HepG2 (cell line): ENCODE measurements around the gene NIFK. TPM values are rescaled to one million over a fixed set of nuclear protein-coding genes. Genes with fewer than 3 reads are reported as not detected.

Source experiments
- IRF2 ChIP-seq: IDR thresholded peaks from 2 replicates; pipeline ENCODE4 v1.6.1; 2018; ENCODE audit warnings: missing genetic modification reagents, missing compliant biosample characterization
- KAT2B ChIP-seq: fragments of 150-350 bp; IDR thresholded peaks from 2 replicates; pipeline ENCODE4 v1.6.1; 2014; ENCODE audit warnings: low read depth, low read length, borderline replicate concordance
- MTA1 ChIP-seq: sonication (generic); formaldehyde crosslinking; IDR thresholded peaks from 2 replicates; pipeline ENCODE4 v1.4.0; 2020; ENCODE audit warnings: missing genetic modification reagents, mild to moderate bottlenecking, borderline replicate concordance
- MXD1 ChIP-seq: sonication (generic); formaldehyde crosslinking; IDR thresholded peaks from 2 replicates; pipeline ENCODE4 v1.4.0; 2020; ENCODE audit warnings: mild to moderate bottlenecking, missing genetic modification reagents
- MXD4 ChIP-seq: IDR thresholded peaks from 2 replicates; pipeline ENCODE4 v1.6.1; 2016; ENCODE audit warnings: mild to moderate bottlenecking, missing biosample characterization, missing genetic modification reagents
- RNF219 ChIP-seq: sonication (generic); formaldehyde crosslinking; IDR thresholded peaks from 2 replicates; pipeline ENCODE4 v1.5.0; 2020; ENCODE audit warnings: mild to moderate bottlenecking, missing genetic modification reagents
- SMARCC2 ChIP-seq: fragments of 450-650 bp; IDR thresholded peaks from 2 replicates; pipeline ENCODE4 v1.6.1; 2017; ENCODE audit warnings: antibody characterized with exemption, mild to moderate bottlenecking
- STAT5B ChIP-seq: sonication (generic); formaldehyde crosslinking; IDR thresholded peaks from 2 replicates; pipeline ENCODE4 v1.4.0; 2020; ENCODE audit warnings: missing genetic modification reagents
- XBP1 ChIP-seq: sonication (generic); formaldehyde crosslinking; IDR thresholded peaks from 2 replicates; pipeline ENCODE4 v1.5.0; 2020; ENCODE audit warnings: missing genetic modification reagents
- ZBTB39 ChIP-seq: sonication (generic); formaldehyde crosslinking; IDR thresholded peaks from 2 replicates; pipeline ENCODE4 v1.5.0; 2020; ENCODE audit warnings: missing genetic modification reagents
- ZNF333 ChIP-seq: sonication (generic); formaldehyde crosslinking; IDR thresholded peaks from 2 replicates; pipeline ENCODE4 v1.4.0; 2020; ENCODE audit warnings: mild to moderate bottlenecking, missing genetic modification reagents, borderline replicate concordance
- ZNF335 ChIP-seq: sonication (generic); formaldehyde crosslinking; IDR thresholded peaks from 2 replicates; pipeline ENCODE4 v1.4.0; 2020; ENCODE audit warnings: missing genetic modification reagents
- ZNF446 ChIP-seq: sonication (generic); formaldehyde crosslinking; IDR thresholded peaks from 2 replicates; pipeline ENCODE4 v1.5.0; 2020; ENCODE audit warnings: mild to moderate bottlenecking, missing genetic modification reagents
- ZNF761 ChIP-seq: sonication (generic); formaldehyde crosslinking; conservative IDR thresholded peaks from 2 replicates; pipeline ENCODE4 v1.4.0; 2020; ENCODE audit warnings: mild to moderate bottlenecking, missing genetic modification reagents
- polyA plus RNA-seq, 8 experiments: library from polyadenylated mRNA; depleted of rRNA in 3 of 8; stranded (reverse) in 7 of 8; unstranded in 1 of 8; fragments of >200 nt; fragmentation: Illumina TruSeq in 4 of 8; extraction: Trizol in 4 of 8; gene quantifications; 2 replicates each; pipeline versions ENCODE4 v1.2.1 to v1.2.3, GENCODE V29; 2011 to 2016; ENCODE audit warnings: low read depth in 4 of 8, missing spikeins in 1 of 8, mixed read lengths in 1 of 8; ENCODE audit not compliant: insufficient read depth in 1 of 8
- total RNA-seq, 5 experiments: library from RNA; depleted of rRNA; stranded (reverse); fragments of >200 nt; fragmentation: Illumina TruSeq; extraction: Trizol; gene quantifications; 2 replicates each; pipeline ENCODE4 v1.2.3, GENCODE V29; 2016; ENCODE audit warnings: low read depth in 1 of 5
- TF ChIP-seq, protein P1 (sequence below): sonication (generic); formaldehyde crosslinking; IDR thresholded peaks from 2 replicates; pipeline ENCODE4 v1.4.0; 2020; ENCODE audit warnings: mild to moderate bottlenecking, missing genetic modification reagents
- TF ChIP-seq, protein P2 (sequence below), 2 experiments: IDR thresholded peaks; 2 replicates each; pipeline ENCODE4 v1.6.1; 2011 to 2012; ENCODE audit warnings: low read length in 2 of 2, borderline replicate concordance in 1 of 2, low read depth in 1 of 2, mild to moderate bottlenecking in 1 of 2, moderate library complexity in 1 of 2
- TF ChIP-seq, protein P3 (sequence below): sonication (generic); formaldehyde crosslinking; IDR thresholded peaks from 2 replicates; pipeline ENCODE4 v1.4.0; 2020; ENCODE audit warnings: low read depth, mild to moderate bottlenecking, missing genetic modification reagents

Gene NIFK
- total and polyA plus RNA-seq, 2 of the 13 experiments (the other 11 are each of a cell fraction or from before 2014, with no cell fraction given): 19.6 to 105 TPM

DNA sequence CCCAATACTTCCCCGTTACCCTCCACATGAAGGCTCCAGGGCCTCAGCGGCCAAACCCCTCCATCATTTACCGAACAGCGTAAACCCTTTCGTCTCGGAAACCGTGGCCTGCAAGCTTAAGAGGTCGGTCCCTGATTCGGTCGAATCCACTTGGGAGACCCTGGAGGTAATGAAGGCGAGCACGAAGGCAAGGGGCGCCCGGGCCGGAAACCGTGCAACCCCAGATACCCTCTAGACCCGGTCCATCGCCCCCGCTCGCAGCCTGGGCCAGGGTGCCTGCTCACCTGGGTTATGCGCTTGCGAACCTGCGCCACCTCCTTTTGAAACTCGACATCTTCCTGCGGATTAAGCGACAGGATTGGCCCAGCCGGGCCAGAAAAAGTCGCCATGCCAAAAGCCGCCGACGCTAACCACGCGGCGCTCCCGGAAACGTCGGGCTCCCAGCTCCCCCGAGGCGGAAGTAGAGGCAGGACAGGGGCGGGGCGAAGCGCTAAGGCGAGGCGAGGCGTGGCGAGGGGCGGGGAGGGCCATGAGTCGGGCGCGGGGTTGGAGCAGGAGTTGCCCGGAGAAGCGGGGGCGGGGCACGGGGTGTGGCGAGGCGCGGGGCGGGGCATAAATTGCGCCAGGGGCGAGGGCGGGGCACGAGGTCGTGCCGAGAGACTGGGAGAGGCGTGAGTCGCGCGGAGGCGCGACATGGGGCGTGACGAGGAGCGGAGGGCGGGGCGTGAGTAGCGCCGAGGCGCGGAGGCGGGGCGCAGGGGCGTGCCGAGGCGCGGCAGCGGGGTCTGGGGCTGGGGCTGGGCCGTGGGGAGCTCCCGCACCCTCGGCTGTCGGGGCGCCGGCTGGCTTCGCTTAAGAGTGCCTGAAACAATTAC, at the start of gene NIFK (continued):
- TF ChIP-seq, protein P1, sequence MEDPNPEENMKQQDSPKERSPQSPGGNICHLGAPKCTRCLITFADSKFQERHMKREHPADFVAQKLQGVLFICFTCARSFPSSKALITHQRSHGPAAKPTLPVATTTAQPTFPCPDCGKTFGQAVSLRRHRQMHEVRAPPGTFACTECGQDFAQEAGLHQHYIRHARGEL (CRISPR knock-in tag): peak; percentile 90; the same call in 1 of the 2 replicates
- TF ChIP-seq STAT5B (CRISPR knock-in tag) (no peak), KAT2B (no peak), MTA1 (CRISPR knock-in tag) (peak; percentile 55; the same call in 1 of the 2 replicates), ZBTB39 (CRISPR knock-in tag) (0 out of 2 replicates have a peak, but pooled peaks have one; percentile 19), MXD1 (CRISPR knock-in tag) (peak; percentile 99), ZNF446 (CRISPR knock-in tag) (no peak), ZNF333 (CRISPR knock-in tag) (peak; percentile 88), SMARCC2 (no peak), ZNF335 (CRISPR knock-in tag) (peak; percentile 95), ZNF761 (CRISPR knock-in tag) (no peak), XBP1 (CRISPR knock-in tag) (peak; percentile 64; the same call in 1 of the 2 replicates), MXD4 (CRISPR knock-in tag) (peak; percentile 97), IRF2 (CRISPR knock-in tag) (peak; percentile 72; the same call in 1 of the 2 replicates), RNF219 (CRISPR knock-in tag) (no peak)
- TF ChIP-seq, protein P2, sequence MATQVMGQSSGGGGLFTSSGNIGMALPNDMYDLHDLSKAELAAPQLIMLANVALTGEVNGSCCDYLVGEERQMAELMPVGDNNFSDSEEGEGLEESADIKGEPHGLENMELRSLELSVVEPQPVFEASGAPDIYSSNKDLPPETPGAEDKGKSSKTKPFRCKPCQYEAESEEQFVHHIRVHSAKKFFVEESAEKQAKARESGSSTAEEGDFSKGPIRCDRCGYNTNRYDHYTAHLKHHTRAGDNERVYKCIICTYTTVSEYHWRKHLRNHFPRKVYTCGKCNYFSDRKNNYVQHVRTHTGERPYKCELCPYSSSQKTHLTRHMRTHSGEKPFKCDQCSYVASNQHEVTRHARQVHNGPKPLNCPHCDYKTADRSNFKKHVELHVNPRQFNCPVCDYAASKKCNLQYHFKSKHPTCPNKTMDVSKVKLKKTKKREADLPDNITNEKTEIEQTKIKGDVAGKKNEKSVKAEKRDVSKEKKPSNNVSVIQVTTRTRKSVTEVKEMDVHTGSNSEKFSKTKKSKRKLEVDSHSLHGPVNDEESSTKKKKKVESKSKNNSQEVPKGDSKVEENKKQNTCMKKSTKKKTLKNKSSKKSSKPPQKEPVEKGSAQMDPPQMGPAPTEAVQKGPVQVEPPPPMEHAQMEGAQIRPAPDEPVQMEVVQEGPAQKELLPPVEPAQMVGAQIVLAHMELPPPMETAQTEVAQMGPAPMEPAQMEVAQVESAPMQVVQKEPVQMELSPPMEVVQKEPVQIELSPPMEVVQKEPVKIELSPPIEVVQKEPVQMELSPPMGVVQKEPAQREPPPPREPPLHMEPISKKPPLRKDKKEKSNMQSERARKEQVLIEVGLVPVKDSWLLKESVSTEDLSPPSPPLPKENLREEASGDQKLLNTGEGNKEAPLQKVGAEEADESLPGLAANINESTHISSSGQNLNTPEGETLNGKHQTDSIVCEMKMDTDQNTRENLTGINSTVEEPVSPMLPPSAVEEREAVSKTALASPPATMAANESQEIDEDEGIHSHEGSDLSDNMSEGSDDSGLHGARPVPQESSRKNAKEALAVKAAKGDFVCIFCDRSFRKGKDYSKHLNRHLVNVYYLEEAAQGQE (IDR thresholded peaks at IDR 0.05; ENCODE audit: borderline replicate concordance in 1 of 2, low read depth in 1 of 2, low read length in 2 of 2): peak in 1 of 2 experiments; percentile 12; a peak in 1 of 4 replicates
- TF ChIP-seq, protein P3, sequence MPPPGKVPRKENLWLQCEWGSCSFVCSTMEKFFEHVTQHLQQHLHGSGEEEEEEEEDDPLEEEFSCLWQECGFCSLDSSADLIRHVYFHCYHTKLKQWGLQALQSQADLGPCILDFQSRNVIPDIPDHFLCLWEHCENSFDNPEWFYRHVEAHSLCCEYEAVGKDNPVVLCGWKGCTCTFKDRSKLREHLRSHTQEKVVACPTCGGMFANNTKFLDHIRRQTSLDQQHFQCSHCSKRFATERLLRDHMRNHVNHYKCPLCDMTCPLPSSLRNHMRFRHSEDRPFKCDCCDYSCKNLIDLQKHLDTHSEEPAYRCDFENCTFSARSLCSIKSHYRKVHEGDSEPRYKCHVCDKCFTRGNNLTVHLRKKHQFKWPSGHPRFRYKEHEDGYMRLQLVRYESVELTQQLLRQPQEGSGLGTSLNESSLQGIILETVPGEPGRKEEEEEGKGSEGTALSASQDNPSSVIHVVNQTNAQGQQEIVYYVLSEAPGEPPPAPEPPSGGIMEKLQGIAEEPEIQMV (CRISPR knock-in tag): no peak
